Measurements from ENCODE around the gene ZFP36. TPM values are rescaled to one million over a fixed set of nuclear protein-coding genes. Genes with fewer than 3 reads are reported as not detected.

Gene ZFP36
- total RNA-seq, 1 donor from 2014 or later, result 32.0 TPM

DNA sequence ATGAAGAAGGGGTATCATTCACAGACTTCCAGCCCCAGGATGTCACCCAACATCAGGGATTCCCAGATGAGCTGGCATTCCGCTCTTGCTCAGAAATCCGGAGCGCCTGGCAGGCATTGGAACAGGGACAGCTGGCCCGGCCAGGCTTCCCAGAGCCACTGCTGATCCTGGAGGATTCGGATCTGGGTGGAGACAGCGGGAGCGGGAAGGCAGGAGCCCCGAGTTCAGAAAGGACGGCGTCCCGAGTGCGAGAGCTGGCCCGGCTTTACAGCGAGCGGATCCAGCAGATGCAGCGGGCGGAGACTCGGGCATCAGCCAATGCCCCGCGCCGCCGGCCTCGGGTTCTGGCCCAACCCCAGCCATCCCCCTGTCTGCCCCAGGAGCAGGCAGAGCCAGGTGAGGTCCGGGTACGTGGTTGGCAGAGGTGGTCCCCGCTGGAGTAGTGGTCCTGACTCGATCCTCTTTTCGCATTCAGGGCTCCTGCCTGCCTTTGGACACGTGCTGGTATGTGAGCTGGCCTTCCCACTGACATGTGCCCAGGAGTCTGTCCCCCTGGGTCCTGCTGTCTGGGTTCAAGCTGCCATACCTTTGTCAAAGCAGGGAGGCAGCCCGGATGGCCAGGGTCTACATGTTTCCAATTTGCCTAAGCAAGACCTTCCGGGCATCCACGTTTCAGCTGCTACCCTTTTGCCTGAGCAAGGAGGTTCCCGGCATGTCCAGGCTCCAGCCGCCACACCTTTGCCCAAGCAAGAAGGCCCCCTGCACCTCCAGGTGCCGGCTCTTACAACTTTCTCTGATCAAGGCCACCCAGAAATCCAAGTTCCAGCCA lies 16.8 kb downstream of the ZFP36 start:
- Mint-ChIP-seq H3K27ac (no peak overlapping the region), H3K27me3 (ENCODE audit: insufficient read depth) (no peaks in the 10 kb centered on the region), H3K9me3 (no peaks in the 10 kb centered on the region), H3K36me3 (ENCODE audit: low read depth) (peaks cover 16% of the 10 kb centered on the region), H3K4me3 (no peak overlapping the region), H3K4me1 (ENCODE audit: low read depth) (no peaks in the 10 kb centered on the region)
- intact Hi-C loops (cut with micrococcal nuclease), result no loop called here
- DNase-seq (ENCODE audit: low spot score), result no peak

DNA sequence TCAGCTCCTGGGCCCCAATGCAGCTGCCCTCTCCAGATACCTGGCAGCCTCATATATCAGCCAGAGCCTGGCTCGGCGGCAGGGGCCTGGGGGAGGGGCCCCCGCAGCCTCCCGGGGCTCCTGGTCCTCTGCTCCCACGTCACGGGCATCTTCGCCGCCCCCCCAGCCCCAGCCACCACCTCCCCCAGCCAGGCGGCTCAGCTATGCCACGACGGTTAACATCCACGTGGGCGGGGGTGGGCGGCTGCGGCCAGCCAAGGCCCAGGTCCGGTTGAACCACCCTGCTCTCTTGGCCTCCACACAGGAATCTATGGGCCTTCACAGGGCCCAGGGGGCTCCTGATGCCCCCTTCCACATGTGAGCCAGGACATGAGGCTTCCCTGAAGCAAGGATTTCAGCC lies 18.3 kb downstream of the ZFP36 start:
- no peak overlapping the region for H3K4me3 Mint-ChIP-seq
- DNase-seq (ENCODE audit: low spot score), result no peak
- no peak overlapping the region for H3K27ac Mint-ChIP-seq
- no peaks in the 10 kb centered on the region for H3K27me3 Mint-ChIP-seq (ENCODE audit: insufficient read depth)
- intact Hi-C loops (cut with micrococcal nuclease), result no loop called here
- no peaks in the 10 kb centered on the region for H3K9me3 Mint-ChIP-seq
- no peaks in the 10 kb centered on the region for H3K4me1 Mint-ChIP-seq (ENCODE audit: low read depth)
- peaks cover 16% of the 10 kb centered on the region for H3K36me3 Mint-ChIP-seq (ENCODE audit: low read depth)

- Mint-ChIP-seq H3K9me3 (no peaks in the 10 kb centered on the region), H3K4me1 (ENCODE audit: low read depth) (peaks cover 6% of the 10 kb centered on the region), H3K27me3 (ENCODE audit: insufficient read depth) (no peaks in the 10 kb centered on the region), H3K36me3 (ENCODE audit: low read depth) (peaks cover 18% of the 10 kb centered on the region), H3K4me3 (no peak overlapping the region), H3K27ac (no peak overlapping the region)
- no peak for DNase-seq (ENCODE audit: low spot score)
- intact Hi-C loops (cut with micrococcal nuclease), result no loop called here
Observed at GRCh38 chr19:39425744-39426143, 19.1 kb downstream of the ZFP36 start.

DNA sequence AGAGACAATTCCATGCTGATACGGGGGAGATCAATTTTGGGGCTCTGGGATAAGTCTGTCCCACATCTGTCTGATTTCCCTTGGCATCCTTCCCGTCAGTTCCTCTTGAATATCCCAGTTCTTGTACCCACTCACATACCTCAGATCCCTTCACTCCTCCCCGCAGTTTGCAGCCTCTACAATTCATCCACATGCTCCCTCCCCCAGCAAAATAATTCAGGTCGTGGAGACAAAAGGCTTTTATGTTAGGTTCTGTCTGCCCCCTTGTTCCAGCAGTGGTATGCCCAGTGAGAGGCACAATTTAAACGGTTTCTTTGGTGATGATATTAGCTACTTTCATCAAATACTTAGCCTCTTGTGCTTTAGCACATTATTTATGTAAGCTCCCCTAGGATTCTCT lies 19.5 kb downstream of the ZFP36 start:
- H3K27ac Mint-ChIP-seq, result no peak overlapping the region
- no peak for DNase-seq (ENCODE audit: low spot score)
- peaks cover 20% of the 10 kb centered on the region for H3K36me3 Mint-ChIP-seq (ENCODE audit: low read depth)
- intact Hi-C loops (cut with micrococcal nuclease), result no loop called here
- no peak overlapping the region for H3K4me3 Mint-ChIP-seq
- H3K9me3 Mint-ChIP-seq, result no peaks in the 10 kb centered on the region
- peaks cover 10% of the 10 kb centered on the region for H3K4me1 Mint-ChIP-seq (ENCODE audit: low read depth)
- H3K27me3 Mint-ChIP-seq (ENCODE audit: insufficient read depth), result no peaks in the 10 kb centered on the region

GRCh38 chr19:39427707-39428106 lies 21.1 kb downstream of the ZFP36 start:
- intact Hi-C loops (cut with micrococcal nuclease), result no loop called here
- Mint-ChIP-seq H3K27me3 (ENCODE audit: insufficient read depth) (no peaks in the 10 kb centered on the region), H3K4me3 (no peak overlapping the region), H3K36me3 (ENCODE audit: low read depth) (peaks cover 23% of the 10 kb centered on the region), H3K4me1 (ENCODE audit: low read depth) (peaks cover 12% of the 10 kb centered on the region), H3K9me3 (no peaks in the 10 kb centered on the region), H3K27ac (no peak overlapping the region)
- no peak for DNase-seq (ENCODE audit: low spot score)

DNA sequence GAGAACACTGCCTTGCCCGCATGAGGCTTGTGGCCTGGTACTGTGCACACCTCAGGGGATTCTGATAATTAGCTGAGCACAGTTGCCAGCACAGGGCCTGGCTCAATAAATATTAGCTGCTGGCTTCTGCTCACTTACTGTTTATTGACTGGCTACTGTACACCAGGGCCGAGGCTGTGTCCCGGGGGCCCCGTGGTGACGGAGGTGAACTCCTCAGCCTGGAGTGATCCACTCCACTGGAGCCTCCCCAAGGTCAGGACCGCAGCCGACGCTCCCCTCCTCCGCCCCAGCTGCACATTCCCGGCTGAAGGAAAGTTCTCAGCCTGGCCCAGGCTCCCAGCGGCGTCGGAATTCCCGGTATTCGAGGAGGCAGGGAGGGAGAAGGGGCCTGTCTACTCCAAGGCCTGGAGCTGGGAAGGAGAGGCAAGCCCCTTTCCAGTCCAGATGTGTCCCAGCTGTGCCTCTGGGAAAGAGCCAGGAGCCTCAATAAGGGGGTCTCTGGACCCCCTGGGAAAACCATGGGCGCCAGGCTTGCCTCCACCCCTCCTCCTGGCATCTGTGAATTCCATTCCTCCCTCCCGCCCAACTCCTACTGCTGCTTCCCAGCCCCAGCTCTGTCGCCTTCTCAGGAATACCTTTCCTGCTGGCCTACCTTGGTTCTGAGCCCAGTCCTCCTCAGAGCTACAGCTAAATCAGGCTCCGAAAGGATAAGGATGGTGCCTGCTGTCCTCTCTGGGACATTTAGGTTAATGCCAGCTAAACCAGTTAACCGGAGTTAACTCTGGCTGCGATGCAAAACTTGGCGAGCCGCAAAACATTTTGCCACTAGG lies 21.9 kb downstream of the ZFP36 start:
- Mint-ChIP-seq H3K9me3 (no peaks in the 10 kb centered on the region), H3K4me3 (no peak overlapping the region), H3K4me1 (ENCODE audit: low read depth) (peaks cover 19% of the 10 kb centered on the region), H3K27ac (no peak overlapping the region), H3K27me3 (ENCODE audit: insufficient read depth) (no peaks in the 10 kb centered on the region), H3K36me3 (ENCODE audit: low read depth) (peaks cover 27% of the 10 kb centered on the region)
- intact Hi-C loops (cut with micrococcal nuclease), result no loop called here
- DNase-seq (ENCODE audit: low spot score), result no peak

DNA sequence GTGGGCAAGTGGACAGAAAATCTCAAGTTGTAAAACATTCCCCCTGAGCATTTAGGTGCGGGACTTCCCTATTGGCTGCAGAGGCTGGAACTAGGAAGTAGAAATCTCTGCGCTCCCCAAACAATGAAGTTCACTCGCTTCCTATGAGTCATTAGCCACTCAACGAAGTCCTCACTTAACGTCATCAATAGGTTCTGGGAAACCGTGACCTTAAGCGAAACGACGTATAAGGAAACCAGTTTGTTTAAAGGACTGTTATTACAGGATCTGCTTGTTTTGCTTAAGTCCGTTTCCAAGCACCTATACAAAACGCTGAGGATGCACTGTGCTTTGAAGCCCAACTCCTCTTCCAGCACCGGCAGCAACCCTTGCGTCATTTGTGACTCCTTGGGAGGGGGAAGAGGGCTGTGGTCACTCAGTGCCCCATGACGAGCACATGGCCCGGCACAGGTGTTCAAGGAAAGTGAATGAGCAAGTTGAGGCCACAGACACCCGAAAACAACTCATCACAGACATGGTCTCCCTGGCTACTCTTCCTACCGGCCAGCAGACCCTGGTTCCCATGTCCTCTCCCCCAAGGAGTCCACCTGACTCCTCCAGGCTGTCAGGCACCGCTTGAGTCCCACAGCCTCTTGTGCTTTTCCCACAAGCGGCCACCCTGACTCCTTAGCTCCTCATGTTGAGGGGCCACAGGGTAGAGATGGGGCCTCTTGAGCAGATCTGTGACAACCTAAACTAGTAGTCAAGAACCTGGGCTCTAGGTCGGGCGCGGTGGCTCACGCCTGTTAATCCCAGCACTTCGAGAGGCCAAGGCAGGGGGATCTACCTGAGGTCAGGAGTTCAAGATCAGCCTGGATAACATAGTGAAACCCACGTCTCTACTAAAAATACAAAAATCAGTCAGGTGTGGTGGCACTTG lies 24.3 kb downstream of the ZFP36 start:
- DNase-seq (ENCODE audit: low spot score), result peak; percentile 71
- Mint-ChIP-seq H3K9me3 (no peaks in the 10 kb centered on the region), H3K4me3 (peak overlapping the region; percentile 53), H3K27me3 (ENCODE audit: insufficient read depth) (no peaks in the 10 kb centered on the region), H3K36me3 (ENCODE audit: low read depth) (peaks cover 38% of the 10 kb centered on the region), H3K4me1 (ENCODE audit: low read depth) (peaks cover 32% of the 10 kb centered on the region), H3K27ac (peak overlapping the region; percentile 96)
- intact Hi-C loops (cut with micrococcal nuclease), result loop anchor here (1.0 to 10.0 kb wide), 5 partner anchors 14 to 854 kb away; partner anchors contain the start of genes AKT2, MED29, PAF1 and PLEKHG2

DNA sequence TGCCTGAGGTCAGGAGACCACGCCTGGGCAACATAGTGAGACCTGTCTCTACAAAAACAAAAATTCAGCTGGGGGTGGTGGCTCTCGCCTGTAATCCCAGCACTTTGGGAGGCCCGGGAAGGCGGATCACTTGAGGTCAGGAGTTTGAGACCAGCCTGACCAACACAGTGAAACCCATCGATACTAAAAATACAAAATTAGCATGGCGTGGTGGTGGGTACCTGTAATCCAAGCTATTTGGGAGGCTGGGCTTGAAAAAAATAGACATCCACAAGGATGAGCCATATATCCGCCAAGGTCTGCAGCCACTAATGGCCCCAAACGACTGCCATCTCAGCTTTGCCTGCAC lies 26.0 kb downstream of the ZFP36 start:
- H3K9me3 Mint-ChIP-seq, result no peaks in the 10 kb centered on the region
- no peaks in the 10 kb centered on the region for H3K27me3 Mint-ChIP-seq (ENCODE audit: insufficient read depth)
- peak overlapping the region; percentile 99 for H3K4me3 Mint-ChIP-seq
- peaks cover 35% of the 10 kb centered on the region for H3K36me3 Mint-ChIP-seq (ENCODE audit: low read depth)
- peak overlapping the region; percentile 99 for H3K27ac Mint-ChIP-seq
- no peak for DNase-seq (ENCODE audit: low spot score)
- H3K4me1 Mint-ChIP-seq (ENCODE audit: low read depth), result peaks cover 43% of the 10 kb centered on the region
- intact Hi-C loops (cut with micrococcal nuclease), result loop anchor here (10.0 kb wide), 1 partner anchor 852 kb away; the partner anchor contains the start of gene AKT2

DNA sequence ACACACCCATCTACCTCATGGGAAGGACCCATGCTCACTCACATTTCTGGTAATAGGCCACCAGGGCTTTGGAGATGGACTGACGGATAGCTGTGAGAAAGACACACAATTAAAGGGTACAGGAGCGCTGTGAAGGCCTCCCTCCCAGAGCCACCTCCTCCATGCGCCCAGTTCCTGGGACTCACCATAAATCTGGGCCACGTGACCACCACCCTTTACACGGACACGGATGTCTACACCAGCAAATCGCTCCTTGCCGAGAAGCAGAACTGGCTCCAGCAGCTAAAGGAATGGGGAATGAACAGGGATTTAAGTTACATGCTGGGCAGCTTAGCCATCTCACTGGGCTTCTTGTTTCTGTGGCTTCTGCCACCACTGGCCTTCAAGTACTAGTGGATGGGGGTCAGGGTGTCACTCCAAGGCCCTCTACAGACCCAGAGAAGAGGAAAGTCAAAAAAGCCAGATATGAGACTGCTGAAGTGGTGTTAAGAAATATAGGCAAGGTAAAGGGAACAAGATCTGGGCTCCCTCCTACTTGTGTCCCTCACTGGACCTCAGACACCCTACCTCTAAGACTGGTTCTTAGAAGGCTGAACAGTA lies 26.9 kb downstream of the ZFP36 start:
- H3K36me3 Mint-ChIP-seq (ENCODE audit: low read depth), result peaks cover 35% of the 10 kb centered on the region
- peak overlapping the region; percentile 99 for H3K4me3 Mint-ChIP-seq
- no peaks in the 10 kb centered on the region for H3K27me3 Mint-ChIP-seq (ENCODE audit: insufficient read depth)
- H3K27ac Mint-ChIP-seq, result peak overlapping the region; percentile 99
- peaks cover 43% of the 10 kb centered on the region for H3K4me1 Mint-ChIP-seq (ENCODE audit: low read depth)
- no peaks in the 10 kb centered on the region for H3K9me3 Mint-ChIP-seq
- intact Hi-C loops (cut with micrococcal nuclease), result loop anchor here (10.0 kb wide), 1 partner anchor 851 kb away; the partner anchor contains the start of gene AKT2
- DNase-seq (ENCODE audit: low spot score), result no peak

DNA sequence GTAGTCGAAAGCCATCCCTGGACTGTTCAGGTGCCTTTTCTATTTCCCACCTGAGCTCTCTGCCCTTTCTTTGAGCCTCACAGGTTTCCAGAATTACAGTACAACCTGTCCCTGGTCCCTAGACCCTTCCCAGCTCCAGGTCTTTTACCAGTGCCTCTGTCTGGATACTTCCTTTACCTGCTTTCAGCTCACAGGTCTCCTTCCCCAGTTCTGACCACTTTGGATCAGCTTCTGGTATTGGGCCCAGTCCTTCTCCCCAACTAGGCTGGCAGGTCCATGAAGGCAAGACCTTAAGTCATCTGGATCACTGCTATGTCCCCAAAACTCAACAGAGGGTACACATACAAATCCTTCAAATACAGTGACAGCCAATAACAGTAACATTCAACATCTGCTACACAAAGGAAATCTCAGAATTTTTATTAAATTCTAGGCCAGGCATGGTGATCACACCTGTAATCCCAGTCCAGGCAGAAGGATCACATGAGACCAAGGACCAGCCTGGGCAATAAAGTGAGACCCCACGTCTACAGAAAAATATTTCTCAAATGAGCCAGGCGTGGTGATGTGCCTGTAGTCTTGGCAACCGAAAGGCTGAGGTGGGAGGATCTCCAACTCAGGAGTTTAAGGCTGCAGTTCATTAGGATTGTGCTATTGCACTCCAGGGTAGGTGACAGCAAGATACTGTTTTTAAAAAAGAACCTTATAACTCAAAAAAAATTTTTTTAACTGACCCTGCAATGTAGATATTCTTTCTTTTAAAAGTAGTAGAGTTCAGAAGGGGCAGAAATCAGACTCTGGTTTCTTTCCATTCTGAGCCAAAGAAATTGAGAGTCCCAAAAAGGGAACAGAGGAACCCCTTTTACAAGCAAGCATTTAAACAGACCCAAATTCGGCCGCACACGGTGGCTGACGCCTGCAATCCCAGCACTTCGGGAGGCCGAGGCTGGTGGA lies 27.8 kb downstream of the ZFP36 start:
- H3K27me3 Mint-ChIP-seq (ENCODE audit: insufficient read depth), result no peaks in the 10 kb centered on the region
- H3K9me3 Mint-ChIP-seq, result no peaks in the 10 kb centered on the region
- peak overlapping the region; percentile 99 for H3K4me3 Mint-ChIP-seq
- H3K36me3 Mint-ChIP-seq (ENCODE audit: low read depth), result peaks cover 35% of the 10 kb centered on the region
- DNase-seq (ENCODE audit: low spot score), result no peak
- peaks cover 43% of the 10 kb centered on the region for H3K4me1 Mint-ChIP-seq (ENCODE audit: low read depth)
- peak overlapping the region; percentile 99 for H3K27ac Mint-ChIP-seq
- intact Hi-C loops (cut with micrococcal nuclease), result loop anchor here (10.0 kb wide), 1 partner anchor 850 kb away; the partner anchor contains the start of gene AKT2

Measured in activated T-helper 1 cell treated with anti-CD3 and anti-CD28 coated beads, Interleukin-12 subunit alpha, Interleukin-12 subunit beta, Interleukin-2, Interleukin-4 antibody, amounts not matched to agents 30 ng/mL and 10 ng/mL and 1 ng/mL, durations not matched to agents 14 hours and 24 hours and 36 hours (primary cell).